PC-3 (cell line): ENCODE data around the gene COMMD7.

Experiments used
- CTCF ChIP-seq: fragments of 300-600 bp; sonication (generic); conservative IDR thresholded peaks from 2 replicates; pipeline ENCODE4 v1.5.1; 2017; ENCODE audit warnings: antibody characterized with exemption, low read depth, mild to moderate bottlenecking, low read length
- EZH2 ChIP-seq: fragments of 300-600 bp; sonication (generic); IDR thresholded peaks from one replicate; pipeline ENCODE4 v1.6.1; 2017; ENCODE audit warnings: antibody characterized with exemption, mild to moderate bottlenecking, low read length; ENCODE audit not compliant: unreplicated experiment

GRCh38 chr20:32749914-32750637 lies 6.8 kb upstream of the COMMD7 start:
- TF ChIP-seq CTCF (no peak), EZH2 (no peak)
